Measurements from ENCODE around the gene CIAO3. TPM values are rescaled to one million over a fixed set of nuclear protein-coding genes. Genes with fewer than 3 reads are reported as not detected.
"Not testable (repeated sequence)": the region's sequence is repeated elsewhere in the genome, so short reads cannot be mapped to it uniquely, and the experiment has no call there.

CIAO3 gene
- total RNA-seq, 2 experiments from 2014 or later, result 31.8 to 32.2 TPM

- ChIA-PET CTCF (no interaction called here), POLR2A (no interaction called here)
- intact Hi-C loops (cut with micrococcal nuclease), result no loop called here
Observed at GRCh38 chr16:763369-764183, 22.8 kb upstream of the CIAO3 start.

GRCh38 chr16:762595-763268, 21.9 kb upstream of the CIAO3 start:
- no peaks in the 10 kb centered on the region for H3K9me3 Mint-ChIP-seq
- intact Hi-C loops (cut with micrococcal nuclease), result no loop called here
- CTCF ChIA-PET, result no interaction called here
- peaks cover under 1% of the 10 kb centered on the region for H3K27me3 Mint-ChIP-seq
- H3K27ac Mint-ChIP-seq, result no peak overlapping the region
- H3K4me3 Mint-ChIP-seq, result no peak overlapping the region
- no peaks in the 10 kb centered on the region for H3K36me3 Mint-ChIP-seq
- DNase-seq, result no peak
- POLR2A ChIA-PET, result no interaction called here
- no peaks in the 10 kb centered on the region for H3K4me1 Mint-ChIP-seq (ENCODE audit: low read depth)

More at GRCh38 chr16:763369-764183, 22.8 kb upstream of the CIAO3 start:
- no peak overlapping the region for H3K4me3 Mint-ChIP-seq
- H3K27me3 Mint-ChIP-seq, result no peaks in the 10 kb centered on the region
- H3K36me3 Mint-ChIP-seq, result no peaks in the 10 kb centered on the region
- no peak overlapping the region for H3K27ac Mint-ChIP-seq
- no peaks in the 10 kb centered on the region for H3K9me3 Mint-ChIP-seq
- no peaks in the 10 kb centered on the region for H3K4me1 Mint-ChIP-seq (ENCODE audit: low read depth)
- no peak for DNase-seq

- peaks cover 2% of the 10 kb centered on the region for H3K9me3 Mint-ChIP-seq
- intact Hi-C loops (cut with micrococcal nuclease), result no loop called here
- H3K27ac Mint-ChIP-seq, result no peak overlapping the region
- ChIA-PET CTCF (no interaction called here), POLR2A (no interaction called here)
- peaks cover 3% of the 10 kb centered on the region for H3K27me3 Mint-ChIP-seq
- no peak overlapping the region for H3K4me3 Mint-ChIP-seq
- no peaks in the 10 kb centered on the region for H3K4me1 Mint-ChIP-seq (ENCODE audit: low read depth)
- DNase-seq, result no peak
- no peaks in the 10 kb centered on the region for H3K36me3 Mint-ChIP-seq
Observed at GRCh38 chr16:761625-762513, 21.1 kb upstream of the CIAO3 start.

- no peaks in the 10 kb centered on the region for H3K4me1 Mint-ChIP-seq (ENCODE audit: low read depth)
- H3K4me3 Mint-ChIP-seq, result no peak within 1 kb of the TSS
- ChIA-PET POLR2A (no interaction called here), CTCF (interaction anchor here (0.6 kb wide), 1 partner anchor 13 kb away, joined by 3 read pairs; no protein-coding TSS in a partner anchor)
- H3K27me3 Mint-ChIP-seq, result peaks cover 10% of the 10 kb centered on the region
- H3K27ac Mint-ChIP-seq, result no peak within 1 kb of the TSS
- no peaks in the 10 kb centered on the region for H3K36me3 Mint-ChIP-seq
- DNase-seq, result no peak
- intact Hi-C loops (cut with micrococcal nuclease), result no loop called here
- peaks cover 7% of the 10 kb centered on the region for H3K9me3 Mint-ChIP-seq
Observed at GRCh38 chr16:760545-761343, 19.9 kb upstream of the CIAO3 start, which contains the start of gene MSLN. TSS of gene MSLN (plus strand) at chr16:760734. CDS start at chr16:762681, 1,947 bp downstream.

- CTCF ChIA-PET, result no interaction called here
- H3K27ac Mint-ChIP-seq, result no peak overlapping the region
- POLR2A ChIA-PET, result no interaction called here
Observed at GRCh38 chr16:760065-760464, 19.3 kb upstream of the CIAO3 start.

GRCh38 chr16:759110-759910, 18.5 kb upstream of the CIAO3 start:
- H3K4me3 Mint-ChIP-seq, result no peak overlapping the region
- ChIA-PET POLR2A (no interaction called here), CTCF (no interaction called here)
- DNase-seq, result no peak
- intact Hi-C loops (cut with micrococcal nuclease), result no loop called here
- H3K27ac Mint-ChIP-seq, result no peak overlapping the region
- H3K9me3 Mint-ChIP-seq, result peaks cover 7% of the 10 kb centered on the region
- peaks cover 12% of the 10 kb centered on the region for H3K27me3 Mint-ChIP-seq
- no peaks in the 10 kb centered on the region for H3K4me1 Mint-ChIP-seq (ENCODE audit: low read depth)
- H3K36me3 Mint-ChIP-seq, result no peaks in the 10 kb centered on the region

More at GRCh38 chr16:760065-760464, 19.3 kb upstream of the CIAO3 start:
- intact Hi-C loops (cut with micrococcal nuclease), result no loop called here
- Mint-ChIP-seq H3K36me3 (no peaks in the 10 kb centered on the region), H3K27me3 (peaks cover 12% of the 10 kb centered on the region), H3K4me1 (ENCODE audit: low read depth) (no peaks in the 10 kb centered on the region), H3K4me3 (no peak overlapping the region), H3K9me3 (peaks cover 7% of the 10 kb centered on the region)
- no peak for DNase-seq

GRCh38 chr16:756428-756827, 15.6 kb upstream of the CIAO3 start:
- DNase-seq, result no peak
- peaks cover 7% of the 10 kb centered on the region for H3K9me3 Mint-ChIP-seq
- intact Hi-C loops (cut with micrococcal nuclease), result no loop called here
- ChIA-PET CTCF (interaction anchor here (0.8 to 1.3 kb wide), 4 partner anchors 32 to 347 kb away, joined by 3 read pairs; partner anchors contain the start of gene CHTF18), POLR2A (no interaction called here)
- no peaks in the 10 kb centered on the region for H3K4me1 Mint-ChIP-seq (ENCODE audit: low read depth)
- no peaks in the 10 kb centered on the region for H3K36me3 Mint-ChIP-seq
- H3K27me3 Mint-ChIP-seq, result peaks cover 12% of the 10 kb centered on the region
- H3K27ac Mint-ChIP-seq, result no peak overlapping the region
- H3K4me3 Mint-ChIP-seq, result no peak overlapping the region

GRCh38 chr16:754656-755055, 13.9 kb upstream of the CIAO3 start:
- Mint-ChIP-seq H3K9me3 (peaks cover 7% of the 10 kb centered on the region), H3K27me3 (peaks cover 12% of the 10 kb centered on the region), H3K27ac (no peak overlapping the region), H3K4me3 (no peak overlapping the region), H3K36me3 (no peaks in the 10 kb centered on the region), H3K4me1 (ENCODE audit: low read depth) (no peaks in the 10 kb centered on the region)
- POLR2A ChIA-PET, result no interaction called here
- no peak for DNase-seq
- CTCF ChIA-PET, result no interaction called here
- intact Hi-C loops (cut with micrococcal nuclease), result no loop called here

GRCh38 chr16:754121-754607, 13.4 kb upstream of the CIAO3 start:
- H3K36me3 Mint-ChIP-seq; H3K9me3 Mint-ChIP-seq; intact Hi-C loops (cut with micrococcal nuclease); DNase-seq; POLR2A ChIA-PET; CTCF ChIA-PET; H3K27ac Mint-ChIP-seq; H3K4me3 Mint-ChIP-seq; H3K4me1 Mint-ChIP-seq (ENCODE audit: low read depth): not testable (repeated sequence)
- H3K27me3 Mint-ChIP-seq, result peaks cover 12% of the 10 kb centered on the region

- H3K4me3 Mint-ChIP-seq, result no peak overlapping the region
- peaks cover 6% of the 10 kb centered on the region for H3K9me3 Mint-ChIP-seq
- H3K27me3 Mint-ChIP-seq, result peaks cover 9% of the 10 kb centered on the region
- ChIA-PET POLR2A (no interaction called here), CTCF (interaction anchor here (1.4 kb wide), 1 partner anchor 33 kb away, joined by 3 read pairs; no protein-coding TSS in a partner anchor)
- H3K36me3 Mint-ChIP-seq, result no peaks in the 10 kb centered on the region
- no peaks in the 10 kb centered on the region for H3K4me1 Mint-ChIP-seq (ENCODE audit: low read depth)
- intact Hi-C loops (cut with micrococcal nuclease), result no loop called here
- DNase-seq, result no peak
- no peak overlapping the region for H3K27ac Mint-ChIP-seq
Observed at GRCh38 chr16:752007-752312, 11.2 kb upstream of the CIAO3 start.

Data from activated CD4-positive, alpha-beta memory T cell treated with anti-CD3 and anti-CD28 coated beads for 36 hours (primary cell).